Measurements from ENCODE around the gene RIPPLY2. TPM values are rescaled to one million over a fixed set of nuclear protein-coding genes. Genes with fewer than 3 reads are reported as not detected.

The RIPPLY2 gene
- total RNA-seq, 1 experiment from 2014 or later: not detected

DNA sequence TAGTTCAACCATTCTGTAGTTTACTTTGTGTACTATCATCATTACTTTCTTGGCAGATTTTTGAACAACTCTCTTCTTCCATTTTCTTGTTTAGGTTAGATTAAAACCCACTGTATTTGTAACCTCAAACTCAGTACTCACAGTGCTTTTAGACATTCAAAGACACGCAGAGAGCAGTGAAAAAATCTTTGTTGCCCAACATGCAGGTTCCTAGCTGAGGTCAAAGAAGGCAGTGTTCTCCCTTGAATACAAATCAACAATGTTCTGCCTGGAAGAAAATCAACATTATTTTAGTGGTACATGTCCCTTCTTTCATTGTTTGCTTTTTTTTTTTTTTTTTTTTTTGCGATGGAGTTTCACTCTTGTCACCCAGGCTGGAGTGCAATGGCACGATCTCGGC is 17.5 kb downstream of the RIPPLY2 start:
- Histone ChIP-seq H3K4me1 (no peaks in the 10 kb centered on the region), H3K4me3 (ENCODE audit: low read depth, low read length) (no peak overlapping the region), H3K36me3 (ENCODE audit: control insufficient read depth, insufficient read depth, low read length) (peaks cover 4% of the 10 kb centered on the region), H3K27me3 (replicated peaks; ENCODE audit: control insufficient read depth, insufficient read depth, low read length) (no peaks in the 10 kb centered on the region), H3K9me3 (peaks cover 9% of the 10 kb centered on the region; the same call in 1 of the 2 replicates)
- no TSS peak for BruUV-seq (replicated peaks)
- no peak for DNase-seq
- Mint-ChIP-seq H3K9me3 (ENCODE audit: unreplicated experiment) (peaks cover 14% of the 10 kb centered on the region), H3K4me1 (ENCODE audit: low read depth, unreplicated experiment) (no peaks in the 10 kb centered on the region), H3K27me3 (ENCODE audit: insufficient read depth, unreplicated experiment) (no peaks in the 10 kb centered on the region), H3K36me3 (ENCODE audit: insufficient read depth, unreplicated experiment) (peaks cover 21% of the 10 kb centered on the region), H3K27ac (ENCODE audit: unreplicated experiment) (no peak overlapping the region), H3K4me3 (ENCODE audit: unreplicated experiment) (no peak overlapping the region)
- intact Hi-C loops (cut with micrococcal nuclease; ENCODE audit: unreplicated experiment): no loop called here
- ChIA-PET CTCF (no interaction called here), POLR2A (no interaction called here)
- TF ChIP-seq, protein P1, sequence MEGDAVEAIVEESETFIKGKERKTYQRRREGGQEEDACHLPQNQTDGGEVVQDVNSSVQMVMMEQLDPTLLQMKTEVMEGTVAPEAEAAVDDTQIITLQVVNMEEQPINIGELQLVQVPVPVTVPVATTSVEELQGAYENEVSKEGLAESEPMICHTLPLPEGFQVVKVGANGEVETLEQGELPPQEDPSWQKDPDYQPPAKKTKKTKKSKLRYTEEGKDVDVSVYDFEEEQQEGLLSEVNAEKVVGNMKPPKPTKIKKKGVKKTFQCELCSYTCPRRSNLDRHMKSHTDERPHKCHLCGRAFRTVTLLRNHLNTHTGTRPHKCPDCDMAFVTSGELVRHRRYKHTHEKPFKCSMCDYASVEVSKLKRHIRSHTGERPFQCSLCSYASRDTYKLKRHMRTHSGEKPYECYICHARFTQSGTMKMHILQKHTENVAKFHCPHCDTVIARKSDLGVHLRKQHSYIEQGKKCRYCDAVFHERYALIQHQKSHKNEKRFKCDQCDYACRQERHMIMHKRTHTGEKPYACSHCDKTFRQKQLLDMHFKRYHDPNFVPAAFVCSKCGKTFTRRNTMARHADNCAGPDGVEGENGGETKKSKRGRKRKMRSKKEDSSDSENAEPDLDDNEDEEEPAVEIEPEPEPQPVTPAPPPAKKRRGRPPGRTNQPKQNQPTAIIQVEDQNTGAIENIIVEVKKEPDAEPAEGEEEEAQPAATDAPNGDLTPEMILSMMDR (IDR thresholded peaks at IDR 0.05; ENCODE audit: insufficient read depth in 1 of 2, low read depth in 1 of 2, low read length in 1 of 2, severe bottlenecking in 1 of 2, unreplicated experiment in 1 of 2): no peak

DNA sequence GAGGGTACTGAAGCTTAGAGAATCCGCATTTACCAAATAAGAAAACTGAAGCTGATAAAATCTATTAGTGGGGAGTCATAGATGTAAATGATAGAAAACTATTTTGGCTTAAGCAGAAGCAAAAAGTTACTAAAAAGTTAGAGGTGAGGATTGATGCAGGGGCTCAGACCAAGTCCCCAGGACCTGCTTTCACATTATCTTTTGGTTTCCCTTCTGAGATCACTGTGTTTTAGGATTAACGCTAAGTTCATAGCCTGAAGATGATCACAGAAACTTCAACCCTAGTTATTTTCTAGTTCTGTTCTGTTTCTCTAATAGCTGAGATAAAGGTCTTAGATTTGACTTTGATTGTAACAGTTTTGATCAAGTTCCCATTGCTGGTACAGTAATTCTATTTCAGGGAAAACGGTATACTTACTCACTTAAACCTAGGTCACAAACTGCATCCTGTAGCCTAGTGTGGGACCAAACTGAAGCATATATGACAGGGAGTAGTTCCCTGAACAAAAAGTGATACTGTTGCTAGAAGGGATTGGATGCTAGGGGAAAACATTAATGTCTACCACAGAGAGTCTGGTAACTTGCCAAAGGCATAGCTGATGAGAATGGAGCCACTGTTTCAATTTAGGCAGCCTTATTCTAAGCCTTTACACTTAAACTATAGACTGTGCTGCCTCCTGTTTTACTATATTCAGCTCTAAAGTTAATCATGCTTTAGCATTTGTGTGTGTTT is 19.4 kb downstream of the RIPPLY2 start:
- H3K36me3 Mint-ChIP-seq (ENCODE audit: insufficient read depth, unreplicated experiment): peaks cover 10% of the 10 kb centered on the region

DNA sequence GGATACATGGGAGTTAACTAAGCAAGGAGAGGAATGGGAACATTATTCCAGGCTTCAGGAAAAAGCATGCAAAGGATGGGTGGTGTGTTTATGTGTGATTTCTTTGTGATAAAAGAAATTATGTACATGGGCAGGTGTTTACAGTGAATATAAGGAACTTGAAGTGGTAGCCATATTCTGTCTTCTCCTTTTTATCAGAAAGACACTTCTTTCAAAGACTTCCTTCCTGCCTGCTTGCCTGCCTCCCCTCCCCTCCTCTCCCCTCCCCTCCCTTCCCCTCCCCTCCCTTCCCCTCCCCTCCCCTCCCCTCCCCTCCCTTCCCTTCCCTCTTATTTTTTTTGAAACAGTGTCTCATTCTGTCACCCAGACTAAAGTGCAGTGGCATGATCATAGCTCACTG is 20.7 kb downstream of the RIPPLY2 start:
- no TSS peak for BruUV-seq (replicated peaks)

More for the DNA sequence above, 19.4 kb downstream of the RIPPLY2 start:
- ChIA-PET POLR2A (no interaction called here), CTCF (no interaction called here)
- Histone ChIP-seq H3K4me3 (ENCODE audit: low read depth, low read length) (no peak overlapping the region), H3K4me1 (no peaks in the 10 kb centered on the region), H3K36me3 (ENCODE audit: control insufficient read depth, insufficient read depth, low read length) (0 out of 2 replicates have a peak, but pooled peaks cover 2% of the 10 kb centered on the region), H3K9me3 (peaks cover 3% of the 10 kb centered on the region; the same call in 1 of the 2 replicates), H3K27me3 (replicated peaks; ENCODE audit: control insufficient read depth, insufficient read depth, low read length) (no peaks in the 10 kb centered on the region)
- no TSS peak for BruUV-seq (replicated peaks)
- no peaks in the 10 kb centered on the region for H3K4me1 Mint-ChIP-seq (ENCODE audit: low read depth, unreplicated experiment)
- H3K4me3 Mint-ChIP-seq (ENCODE audit: unreplicated experiment): no peak overlapping the region
- no peak overlapping the region for H3K27ac Mint-ChIP-seq (ENCODE audit: unreplicated experiment)
- H3K27me3 Mint-ChIP-seq (ENCODE audit: insufficient read depth, unreplicated experiment): no peaks in the 10 kb centered on the region
- H3K9me3 Mint-ChIP-seq (ENCODE audit: unreplicated experiment): peaks cover 2% of the 10 kb centered on the region
- intact Hi-C loops (cut with micrococcal nuclease; ENCODE audit: unreplicated experiment): no loop called here
- TF ChIP-seq, protein P1 (IDR thresholded peaks at IDR 0.05; ENCODE audit: insufficient read depth in 1 of 2, low read depth in 1 of 2, low read length in 1 of 2, severe bottlenecking in 1 of 2, unreplicated experiment in 1 of 2): no peak
- no peak for DNase-seq

More for the DNA sequence above, 20.7 kb downstream of the RIPPLY2 start:
- Histone ChIP-seq H3K9me3 (no peaks in the 10 kb centered on the region), H3K27me3 (replicated peaks; ENCODE audit: control insufficient read depth, insufficient read depth, low read length) (no peaks in the 10 kb centered on the region), H3K4me3 (ENCODE audit: low read depth, low read length) (no peak overlapping the region), H3K36me3 (ENCODE audit: control insufficient read depth, insufficient read depth, low read length) (no peaks in the 10 kb centered on the region), H3K4me1 (peaks cover 2% of the 10 kb centered on the region)
- intact Hi-C loops (cut with micrococcal nuclease; ENCODE audit: unreplicated experiment): no loop called here
- Mint-ChIP-seq H3K27me3 (ENCODE audit: insufficient read depth, unreplicated experiment) (no peaks in the 10 kb centered on the region), H3K27ac (ENCODE audit: unreplicated experiment) (no peak overlapping the region), H3K4me3 (ENCODE audit: unreplicated experiment) (no peak overlapping the region), H3K36me3 (ENCODE audit: insufficient read depth, unreplicated experiment) (peaks cover 5% of the 10 kb centered on the region), H3K9me3 (ENCODE audit: unreplicated experiment) (no peaks in the 10 kb centered on the region), H3K4me1 (ENCODE audit: low read depth, unreplicated experiment) (peaks cover 4% of the 10 kb centered on the region)
- DNase-seq: no peak
- TF ChIP-seq, protein P1 (IDR thresholded peaks at IDR 0.05; ENCODE audit: insufficient read depth in 1 of 2, low read depth in 1 of 2, low read length in 1 of 2, severe bottlenecking in 1 of 2, unreplicated experiment in 1 of 2): no peak
- CTCF ChIA-PET: interaction anchor here (0.6 kb wide), 1 partner anchor 10 kb away, joined by 3 read pairs; no protein-coding TSS in a partner anchor
- POLR2A ChIA-PET: no interaction called here
